ENCODE data around the gene GATAD2A. TPM values are rescaled to one million over a fixed set of nuclear protein-coding genes. Genes with fewer than 3 reads are reported as not detected.

Gene GATAD2A
- total RNA-seq, 3 donors from 2014 or later: 89.3 to 117 (median 107) TPM

GRCh38 chr19:19528721-19529490 is 123.4 kb downstream of the GATAD2A start, which contains the start of gene YJEFN3:
YJEFN3 (plus strand) TSS chr19:19528911; CDS start chr19:19528933, 22 bp downstream.
- no peak within 1 kb of the TSS for H3K4me3 ChIP-seq

GRCh38 chr19:19529783-19530422 is 124.4 kb downstream of the GATAD2A start:
- no peak for ATAC-seq

More at GRCh38 chr19:19528721-19529490, 123.4 kb downstream of the GATAD2A start, which contains the start of gene YJEFN3:
- H3K36me3 ChIP-seq (ENCODE audit: low read depth): no peaks in the 10 kb centered on the region
- intact Hi-C loops (cut with DNase I, micrococcal nuclease): no loop called here
- ATAC-seq: no peak
- no peaks in the 10 kb centered on the region for H3K9me3 ChIP-seq
- no peak for TF ChIP-seq CTCF (IDR thresholded peaks at IDR 0.05)
- peaks cover 6% of the 10 kb centered on the region for H3K4me1 ChIP-seq (ENCODE audit: low read depth)
- no peak for DNase-seq

GRCh38 chr19:19530423-19530804 is 124.9 kb downstream of the GATAD2A start:
- Histone ChIP-seq H3K4me3 (no peak overlapping the region), H3K36me3 (ENCODE audit: low read depth) (no peaks in the 10 kb centered on the region), H3K9me3 (no peaks in the 10 kb centered on the region), H3K4me1 (ENCODE audit: low read depth) (peaks cover 6% of the 10 kb centered on the region)
- DNase-seq (no peak), ATAC-seq (no peak)
- intact Hi-C loops (cut with DNase I, micrococcal nuclease): loop anchor here (5.0 kb wide), 1 partner anchor 112 kb away; the partner anchor contains the start of gene GMIP (in 2 of the 2)
- no peak for TF ChIP-seq CTCF (IDR thresholded peaks at IDR 0.05)

More at GRCh38 chr19:19529783-19530422, 124.4 kb downstream of the GATAD2A start:
- no peaks in the 10 kb centered on the region for H3K9me3 ChIP-seq
- no peak for TF ChIP-seq CTCF (IDR thresholded peaks at IDR 0.05)
- intact Hi-C loops (cut with DNase I, micrococcal nuclease): loop anchor here (5.0 kb wide), 1 partner anchor 112 kb away; the partner anchor contains the start of gene GMIP (in 2 of the 2)
- H3K36me3 ChIP-seq (ENCODE audit: low read depth): no peaks in the 10 kb centered on the region
- peaks cover 6% of the 10 kb centered on the region for H3K4me1 ChIP-seq (ENCODE audit: low read depth)
- no peak overlapping the region for H3K4me3 ChIP-seq
- no peak for DNase-seq

- TF ChIP-seq CTCF (IDR thresholded peaks at IDR 0.05): no peak
- DNase-seq (no peak), ATAC-seq (no peak)
- Histone ChIP-seq H3K9me3 (no peaks in the 10 kb centered on the region), H3K4me1 (ENCODE audit: low read depth) (peaks cover 6% of the 10 kb centered on the region), H3K4me3 (no peak overlapping the region), H3K36me3 (ENCODE audit: low read depth) (no peaks in the 10 kb centered on the region)
- intact Hi-C loops (cut with DNase I, micrococcal nuclease): loop anchor here (5.0 kb wide), 1 partner anchor 111 kb away; the partner anchor contains the start of gene GMIP (in 2 of the 2)
Observed at GRCh38 chr19:19530889-19531288, 125.4 kb downstream of the GATAD2A start.

GRCh38 chr19:19531951-19532805 is 126.7 kb downstream of the GATAD2A start:
- ATAC-seq: peak; percentile 84

More at GRCh38 chr19:19531951-19532805, 126.7 kb downstream of the GATAD2A start:
- DNase-seq: peak; percentile 84 to 92 (median 89)
- Histone ChIP-seq H3K4me1 (ENCODE audit: low read depth) (peaks cover 6% of the 10 kb centered on the region), H3K9me3 (no peaks in the 10 kb centered on the region), H3K4me3 (no peak overlapping the region), H3K36me3 (ENCODE audit: low read depth) (no peaks in the 10 kb centered on the region)
- intact Hi-C loops (cut with DNase I, micrococcal nuclease): loop anchor here (5.0 kb wide), 1 partner anchor 110 kb away; the partner anchor contains the start of gene GMIP (in 2 of the 2)
- TF ChIP-seq CTCF (IDR thresholded peaks at IDR 0.05): peak; percentile 93

All from mucosa of descending colon (tissue), 3 donors.